ENCODE data around the gene ACTN2.
"Not testable (repeated sequence)": the region's sequence is repeated elsewhere in the genome, so short reads cannot be mapped to it uniquely, and the experiment has no call there.

ACTN2 gene

DNA sequence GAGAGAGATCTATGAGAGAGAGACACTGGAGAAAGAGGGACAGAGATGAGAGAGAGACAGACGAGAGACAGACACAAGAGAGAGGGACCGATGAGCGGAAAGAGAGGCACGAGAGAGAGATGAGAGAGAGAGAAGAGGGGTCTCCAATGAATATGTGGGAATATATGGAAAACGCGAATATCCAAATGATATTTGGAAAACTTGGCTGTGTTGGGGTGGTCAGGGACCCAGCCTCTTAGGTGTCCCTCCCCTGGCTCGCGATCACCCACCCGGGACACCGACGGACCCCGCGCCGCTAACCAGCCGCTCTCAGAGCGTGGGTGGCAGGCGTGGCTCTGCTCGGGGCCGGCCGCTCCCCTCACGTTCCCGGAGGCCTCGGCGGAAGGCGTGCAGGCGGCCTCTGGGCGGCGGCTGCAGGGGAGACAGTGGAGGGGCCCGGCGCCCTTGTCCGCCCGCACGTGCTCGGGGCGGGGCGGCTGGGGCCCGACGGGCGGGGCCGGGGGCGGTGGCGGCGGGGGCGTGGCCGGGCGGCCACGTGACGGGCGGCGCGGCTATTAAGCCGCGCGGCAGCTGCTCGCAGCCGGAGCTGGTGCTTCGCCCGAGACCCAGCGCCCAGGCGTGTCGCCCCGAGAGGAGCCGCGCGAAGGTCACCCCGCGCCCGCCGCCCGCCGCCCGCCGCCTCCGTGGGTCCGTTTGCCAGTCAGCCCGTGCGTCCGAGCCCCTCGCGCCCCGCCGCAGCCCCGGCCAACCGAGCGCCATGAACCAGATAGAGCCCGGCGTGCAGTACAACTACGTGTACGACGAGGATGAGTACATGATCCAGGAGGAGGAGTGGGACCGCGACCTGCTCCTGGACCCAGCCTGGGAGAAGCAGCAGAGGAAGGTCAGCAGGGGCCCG, at the start of gene ACTN2:
ACTN2 (plus strand) TSS at position 583 of the 898 bp plus-strand sequence; CDS start at position 758, 175 bp downstream.
- DNase-seq, result peak; percentile 76

DNA sequence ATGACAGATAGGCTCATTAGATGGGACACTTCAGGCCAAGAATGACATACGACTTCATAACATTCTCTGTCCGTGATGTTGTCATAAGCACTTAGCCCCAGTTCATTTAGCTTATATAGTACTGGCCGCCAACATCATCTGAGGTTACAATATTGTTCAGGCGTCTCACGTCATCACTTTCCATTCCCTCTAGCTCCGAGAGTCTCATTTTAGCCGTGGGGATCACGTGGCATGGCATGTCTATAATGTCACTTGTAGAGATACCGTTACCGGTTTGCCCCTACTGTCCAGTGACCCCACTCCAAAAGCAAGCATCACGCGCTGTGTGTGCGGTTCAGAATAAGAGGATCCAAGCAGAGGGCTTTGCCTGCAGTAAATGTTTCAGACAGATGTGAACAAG, 47.4 kb upstream of the ACTN2 start:
- DNase-seq, result peak; percentile 40

- peak; percentile 44 for DNase-seq
These were observed 46.6 kb upstream of the ACTN2 start for GRCh38 chr1:236639686-236640085.

GRCh38 chr1:236642763-236643162, 43.5 kb upstream of the ACTN2 start:
- no peak for DNase-seq

GRCh38 chr1:236645016-236645680, 41.2 kb upstream of the ACTN2 start:
- DNase-seq, result no peak

GRCh38 chr1:236654511-236654910, 31.8 kb upstream of the ACTN2 start:
- no peak for DNase-seq

DNA sequence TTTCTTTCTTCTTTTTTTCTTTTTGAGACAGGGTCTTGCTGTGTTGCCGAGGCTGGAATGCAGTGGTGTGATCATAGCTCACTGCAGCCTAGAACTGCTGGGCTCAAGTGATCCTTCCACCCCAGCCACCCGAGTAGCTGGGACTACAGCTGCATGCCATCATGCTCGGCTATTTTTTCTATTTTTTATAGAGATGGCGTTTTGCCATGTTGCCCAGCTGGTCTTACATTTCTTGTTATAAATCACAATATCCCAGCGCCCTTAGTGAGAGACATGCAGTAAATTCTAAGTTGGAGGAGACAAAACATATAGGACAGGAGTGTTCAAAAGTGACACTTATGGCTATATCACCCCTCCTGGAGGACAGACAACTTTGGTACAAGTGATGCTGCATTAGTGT, 31.3 kb upstream of the ACTN2 start:
- peak; percentile 32 for DNase-seq

DNA sequence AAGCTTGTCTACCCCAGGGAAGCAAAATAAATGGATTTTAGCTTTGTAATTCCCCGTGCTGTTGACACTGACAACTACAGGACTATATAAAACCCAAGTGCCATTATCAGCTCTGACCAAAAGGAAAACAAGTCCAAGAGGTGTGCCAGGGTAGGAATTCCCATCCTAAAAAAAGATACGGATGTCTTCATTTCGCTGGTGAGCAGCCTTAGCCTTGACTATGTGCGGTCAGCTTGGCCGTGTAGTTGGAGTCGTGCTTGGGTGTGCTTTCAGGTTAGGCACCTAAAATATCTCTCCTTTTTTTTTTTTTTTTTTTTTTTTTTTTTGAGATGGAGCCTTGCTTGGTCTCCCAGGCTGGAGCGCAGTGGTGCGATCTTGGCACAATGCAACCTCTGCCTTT, 28.9 kb upstream of the ACTN2 start:
- DNase-seq, result no peak

GRCh38 chr1:236659792-236660587, 26.3 kb upstream of the ACTN2 start:
- peak; percentile 27 for DNase-seq

- DNase-seq, result no peak
These were observed 22.4 kb upstream of the ACTN2 start for GRCh38 chr1:236663934-236664333.

GRCh38 chr1:236668909-236669308, 17.4 kb upstream of the ACTN2 start:
- DNase-seq, result not testable (repeated sequence)

DNA sequence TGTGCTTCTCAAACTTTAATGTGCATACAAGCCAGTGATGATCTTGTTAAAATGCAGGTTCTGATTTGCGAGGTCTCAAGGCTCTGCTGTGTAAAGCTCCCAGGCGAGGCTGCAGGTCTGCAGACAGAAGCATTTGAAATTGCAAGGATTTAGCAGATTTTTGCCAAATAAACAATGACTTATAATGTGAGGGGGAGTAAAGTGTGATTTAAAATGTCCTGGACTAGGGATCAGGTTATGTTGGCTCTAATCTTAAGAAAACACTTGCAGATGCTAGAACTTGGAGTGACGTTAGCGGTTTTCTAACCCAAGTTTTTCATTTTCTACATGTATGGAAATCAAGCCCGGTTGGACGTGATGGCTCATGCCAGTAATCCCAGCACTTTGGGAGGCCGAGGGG, 16.2 kb upstream of the ACTN2 start:
- DNase-seq, result no peak

- no peak for DNase-seq
These were observed 12.9 kb upstream of the ACTN2 start for GRCh38 chr1:236673289-236673919.

- no peak for DNase-seq
These were observed 8.6 kb upstream of the ACTN2 start for GRCh38 chr1:236677641-236678235.

DNA sequence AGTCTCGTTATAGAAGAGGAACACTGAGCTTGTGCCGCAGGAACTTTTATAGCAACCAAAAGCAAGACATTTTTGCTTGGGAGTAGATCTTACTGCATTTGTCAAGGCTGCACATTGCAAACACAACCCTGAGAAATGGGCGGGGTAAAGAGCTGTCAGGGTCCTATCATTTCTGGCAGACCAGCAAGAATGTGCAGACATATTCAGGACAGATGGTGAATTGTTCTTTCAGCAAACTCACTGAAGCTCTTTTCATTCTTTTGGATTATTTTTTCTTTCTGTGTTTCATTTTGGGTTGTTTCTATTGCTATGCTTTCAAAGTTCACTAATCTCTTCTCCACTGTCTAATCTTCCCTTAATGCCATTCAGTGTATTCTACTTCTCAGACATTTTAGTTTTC, 5.1 kb upstream of the ACTN2 start:
- DNase-seq, result no peak

DNA sequence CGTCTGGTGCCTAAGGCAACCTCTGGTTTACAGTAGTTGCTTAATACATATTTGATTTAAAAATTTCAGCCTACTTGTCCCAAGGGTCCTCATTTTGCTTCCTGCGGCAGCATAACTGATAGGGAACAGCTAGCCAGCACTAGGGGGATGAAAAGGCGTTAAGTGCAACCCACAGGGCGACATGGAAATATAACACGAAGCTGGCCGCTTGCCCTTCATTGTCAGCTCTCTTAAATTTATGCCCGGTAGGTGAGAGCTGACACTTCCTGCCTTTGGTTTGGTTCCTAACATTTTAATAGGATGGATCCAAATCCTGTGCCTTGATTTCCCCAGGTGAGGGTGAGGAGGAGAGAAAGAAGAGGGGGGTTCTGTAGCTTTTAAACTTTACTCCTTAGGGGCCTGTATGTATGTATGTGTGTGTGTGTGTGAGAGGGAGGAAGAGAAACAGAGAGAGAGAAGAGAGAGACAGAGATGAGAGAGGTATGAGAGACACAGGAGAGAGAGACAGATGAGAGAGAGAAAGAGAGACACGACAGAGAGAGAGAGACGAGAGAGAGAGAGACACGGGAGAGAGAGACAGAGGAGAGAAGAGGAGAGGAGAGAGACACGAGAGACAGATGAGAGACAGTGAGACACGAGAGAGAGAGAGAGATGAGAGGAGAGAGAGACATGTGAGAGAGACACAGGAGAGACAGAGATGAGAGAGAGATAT, 938 bp upstream of the ACTN2 start:
- DNase-seq, result no peak

GRCh38 chr1:236686815-236687160, 489 bp downstream of the ACTN2 start:
- DNase-seq, result peak; percentile 26

DNA sequence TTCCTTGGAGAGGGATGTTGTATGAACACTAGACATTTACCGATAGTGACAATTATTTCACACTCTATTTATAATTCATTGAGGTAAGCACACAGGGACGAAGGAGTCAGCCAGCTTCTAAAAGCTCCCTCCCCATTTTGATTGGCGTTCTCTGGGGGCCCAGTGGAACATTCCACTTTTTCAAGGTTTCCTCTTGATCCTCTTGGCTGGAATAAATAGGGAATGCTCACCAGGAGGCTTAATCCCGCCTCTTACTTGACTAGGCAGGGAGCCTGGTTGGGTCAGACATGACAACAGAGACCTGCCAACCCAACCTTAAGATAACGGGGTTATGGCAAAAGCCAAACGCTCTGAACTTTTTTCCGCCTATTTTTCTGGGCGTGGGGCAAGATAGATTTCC, 974 bp downstream of the ACTN2 start:
- DNase-seq, result no peak

DNA sequence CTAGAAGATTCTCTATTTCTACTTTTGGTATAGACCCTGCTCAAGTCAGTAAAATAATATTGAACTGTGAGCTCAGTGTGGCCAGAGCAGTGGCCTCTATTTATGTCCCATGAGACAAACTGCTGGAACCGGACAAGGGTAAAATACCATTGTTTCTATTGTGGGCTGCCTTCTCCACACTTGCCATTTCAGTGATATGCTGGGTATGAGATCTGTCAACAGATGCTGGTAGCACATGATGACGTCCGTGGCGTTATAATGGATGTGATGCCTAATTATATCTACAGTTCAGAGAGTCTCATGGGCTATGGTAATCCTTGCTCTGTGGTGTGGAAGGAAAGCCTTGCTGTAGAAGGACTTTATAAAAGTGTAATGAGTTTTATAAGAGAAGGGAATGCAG, 2.4 kb downstream of the ACTN2 start:
- DNase-seq, result peak; percentile 31

GRCh38 chr1:236689713-236690569, 3.6 kb downstream of the ACTN2 start:
- no peak for DNase-seq

GRCh38 chr1:236691348-236691747, 5.0 kb downstream of the ACTN2 start:
- no peak for DNase-seq

All from femur (tissue), 1 donor.